Measurements from ENCODE around the gene PPIA.
"Not testable (repeated sequence)": the region's sequence is repeated elsewhere in the genome, so short reads cannot be mapped to it uniquely, and the experiment has no call there.

Gene PPIA

DNA sequence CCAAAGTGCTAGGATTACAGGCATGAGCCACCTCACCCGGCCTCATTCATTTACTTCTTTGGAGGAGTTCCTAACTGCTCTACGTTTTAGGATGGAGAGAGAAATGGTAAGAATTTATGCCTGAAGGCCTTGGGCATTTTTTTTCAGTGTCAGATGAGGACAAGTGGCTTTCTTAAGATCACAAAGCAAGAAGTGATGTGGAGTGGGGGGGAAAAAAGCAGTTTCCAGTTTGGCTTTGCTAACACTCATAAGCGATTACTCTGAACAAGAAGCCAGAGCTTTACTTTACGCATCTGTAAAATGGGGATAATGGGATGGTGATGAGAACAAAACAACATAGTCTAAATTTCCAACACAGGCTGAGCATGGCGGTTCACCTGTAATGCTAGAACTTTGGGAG, 2.6 kb upstream of the PPIA start:
- Histone ChIP-seq H3K27ac (ENCODE audit: low read depth, low read length) (no peak overlapping the region), H3K27me3 (ENCODE audit: insufficient read depth, low read length) (no peaks in the 10 kb centered on the region), H3K9me3 (ENCODE audit: insufficient read depth, low read depth, low read length) (no peaks in the 10 kb centered on the region), H3K9ac (ENCODE audit: low read depth, low read length) (no peak overlapping the region), H3K4me3 (ENCODE audit: low read length) (no peak overlapping the region), H3K36me3 (ENCODE audit: insufficient read depth, low read length) (peaks cover 15% of the 10 kb centered on the region), H3K4me1 (ENCODE audit: insufficient read depth, low read length) (peaks cover 5% of the 10 kb centered on the region)
- 88% methylated on average over 4 of the region's 5 CpGs for WGBS

DNA sequence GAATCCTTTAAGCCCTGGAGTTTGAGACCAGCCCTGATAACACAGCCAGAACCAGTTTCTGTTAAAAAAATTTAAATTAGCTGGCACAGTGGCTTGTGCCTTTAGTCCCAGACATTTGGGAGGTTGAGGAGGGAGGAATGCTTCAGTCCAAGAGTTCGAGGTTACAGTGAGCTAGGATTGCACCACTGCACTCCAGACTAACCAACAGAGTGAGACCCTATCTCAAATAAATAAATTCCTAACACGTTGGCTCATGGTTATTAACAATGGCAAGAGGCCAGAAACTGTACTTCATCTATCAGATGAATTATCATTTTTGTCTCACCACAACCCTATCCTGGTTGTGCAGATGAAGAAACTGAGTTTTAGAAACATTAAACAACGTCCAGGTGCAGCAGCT, 2.1 kb upstream of the PPIA start:
- 90% methylated on average over 3 of the region's 3 CpGs for WGBS
- no peak overlapping the region for H3K27ac ChIP-seq (ENCODE audit: low read depth, low read length)

DNA sequence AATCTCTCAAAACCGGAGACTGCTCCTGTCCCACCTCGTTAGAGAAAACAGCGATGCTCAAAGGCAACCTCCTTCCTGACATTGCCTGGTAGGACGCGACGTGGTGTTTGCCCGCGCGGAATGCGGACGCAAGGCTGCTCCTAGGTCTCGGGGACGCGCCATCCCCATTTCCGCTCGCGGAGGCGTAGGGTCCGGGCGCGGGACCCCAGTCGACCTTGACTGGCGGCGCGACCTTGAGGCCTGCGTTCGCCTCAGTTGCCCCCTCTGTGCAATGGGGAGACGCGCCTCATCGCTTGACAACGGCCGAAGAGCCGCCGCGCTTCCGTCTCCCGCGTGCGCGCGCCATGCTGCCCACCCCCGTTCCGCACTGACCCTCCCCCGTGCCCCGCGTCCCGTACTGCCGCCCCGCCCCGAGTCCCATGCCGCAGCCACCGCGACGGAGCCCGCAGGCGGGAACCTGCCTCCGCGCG, 412 bp upstream of the PPIA start:
- H3K36me3 ChIP-seq (ENCODE audit: insufficient read depth, low read length): peaks cover 35% of the 10 kb centered on the region
- H3K9me3 ChIP-seq (ENCODE audit: insufficient read depth, low read depth, low read length): no peaks in the 10 kb centered on the region
- no peaks in the 10 kb centered on the region for H3K27me3 ChIP-seq (ENCODE audit: insufficient read depth, low read length)
- H3K9ac ChIP-seq (ENCODE audit: low read depth, low read length): peak overlapping the region; percentile 83
- peak overlapping the region; percentile 94 for H3K27ac ChIP-seq (ENCODE audit: low read depth, low read length)
- H3K4me1 ChIP-seq (ENCODE audit: insufficient read depth, low read length): peaks cover 6% of the 10 kb centered on the region
- peak overlapping the region; percentile 94 for H3K4me3 ChIP-seq (ENCODE audit: low read length)
- WGBS: under 1% methylated on average over 59 of the region's 59 CpGs

More for the DNA sequence above, 2.1 kb upstream of the PPIA start:
- H3K9me3 ChIP-seq (ENCODE audit: insufficient read depth, low read depth, low read length): no peaks in the 10 kb centered on the region
- H3K4me1 ChIP-seq (ENCODE audit: insufficient read depth, low read length): peaks cover 6% of the 10 kb centered on the region
- no peak overlapping the region for H3K9ac ChIP-seq (ENCODE audit: low read depth, low read length)
- H3K27me3 ChIP-seq (ENCODE audit: insufficient read depth, low read length): no peaks in the 10 kb centered on the region
- no peak overlapping the region for H3K4me3 ChIP-seq (ENCODE audit: low read length)
- H3K36me3 ChIP-seq (ENCODE audit: insufficient read depth, low read length): peaks cover 19% of the 10 kb centered on the region

DNA sequence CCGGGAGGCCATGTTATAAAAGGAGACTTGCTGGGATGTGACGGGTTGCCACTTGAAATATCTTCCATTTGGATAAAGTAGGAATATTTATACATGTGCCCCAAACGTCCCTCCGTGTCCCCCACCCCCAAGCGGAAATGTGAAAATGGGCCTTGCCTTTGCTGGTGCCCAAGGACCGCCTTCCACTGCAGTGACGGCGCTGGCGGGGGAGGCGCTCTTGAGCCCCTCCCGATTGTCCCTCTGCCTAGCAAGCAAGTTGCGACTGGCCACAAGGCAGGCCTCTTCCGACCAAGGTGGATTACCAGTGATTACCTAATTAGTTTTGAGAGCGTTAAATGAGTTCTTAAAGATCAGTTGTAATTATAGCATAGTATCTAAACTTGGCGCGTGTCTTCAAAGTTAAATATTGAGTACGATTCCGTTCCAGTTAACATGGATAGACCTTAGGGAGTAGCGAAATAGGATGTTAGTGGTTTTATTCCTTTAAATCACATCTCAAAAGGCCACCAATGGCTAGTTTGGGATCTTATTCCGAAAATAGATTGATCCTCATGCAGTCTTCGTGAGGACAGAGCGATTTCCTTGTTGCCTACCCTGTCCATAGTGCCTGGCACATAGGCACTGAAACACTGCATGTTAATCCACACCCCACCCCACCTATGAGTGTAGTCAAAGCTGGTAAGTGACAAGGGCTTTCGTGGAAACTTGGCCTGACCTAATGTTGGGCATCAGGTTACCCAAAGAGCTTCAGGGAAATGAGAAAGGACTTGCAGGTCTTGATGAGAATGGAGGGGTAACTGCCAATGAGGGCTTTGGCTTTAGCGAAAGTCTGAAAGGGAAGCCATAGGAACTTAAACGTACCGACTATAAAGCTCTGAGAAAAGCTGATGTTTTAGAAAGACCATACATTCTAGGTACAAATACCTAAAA, 1.1 kb downstream of the PPIA start:
- Histone ChIP-seq H3K36me3 (ENCODE audit: insufficient read depth, low read length) (peaks cover 50% of the 10 kb centered on the region), H3K27ac (ENCODE audit: low read depth, low read length) (peak overlapping the region; percentile 94), H3K27me3 (ENCODE audit: insufficient read depth, low read length) (no peaks in the 10 kb centered on the region), H3K4me1 (ENCODE audit: insufficient read depth, low read length) (peaks cover 6% of the 10 kb centered on the region), H3K9me3 (ENCODE audit: insufficient read depth, low read depth, low read length) (no peaks in the 10 kb centered on the region), H3K4me3 (ENCODE audit: low read length) (peak overlapping the region; percentile 94), H3K9ac (ENCODE audit: low read depth, low read length) (peak overlapping the region; percentile 100)
- 3% methylated on average over 26 of the region's 26 CpGs for WGBS

DNA sequence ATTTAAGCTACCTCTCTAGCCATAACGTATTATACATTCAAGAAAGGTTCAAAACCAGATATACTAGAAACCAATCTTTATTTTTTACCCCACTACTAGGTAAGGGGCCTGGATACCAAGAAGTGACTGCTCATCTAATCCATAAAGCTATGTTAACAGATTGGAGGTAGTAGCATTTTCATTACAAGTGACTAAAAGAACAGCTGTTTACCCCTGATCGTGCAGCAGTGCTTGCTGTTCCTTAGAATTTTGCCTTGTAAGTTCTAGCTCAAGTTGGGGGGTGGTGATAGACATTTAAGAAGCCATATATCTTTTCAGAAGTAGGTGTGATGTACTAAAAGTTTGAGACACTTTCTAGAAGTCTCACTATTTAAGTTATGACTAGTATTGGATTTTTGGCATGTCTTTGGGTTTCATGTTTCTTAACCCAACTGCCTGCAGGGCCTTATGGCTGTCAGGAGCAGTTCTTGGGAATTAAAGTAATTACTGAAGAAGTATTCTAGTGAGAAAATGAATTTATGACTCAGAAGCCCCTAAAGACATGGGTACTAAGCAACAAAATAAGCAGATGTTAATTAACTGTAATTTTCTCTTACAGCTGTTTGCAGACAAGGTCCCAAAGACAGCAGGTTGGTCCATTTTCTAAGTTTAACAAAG, 2.3 kb downstream of the PPIA start:
- Histone ChIP-seq H3K27ac (ENCODE audit: low read depth, low read length) (peak overlapping the region; percentile 53), H3K4me1 (ENCODE audit: insufficient read depth, low read length) (peaks cover 6% of the 10 kb centered on the region), H3K9ac (ENCODE audit: low read depth, low read length) (peak overlapping the region; percentile 100), H3K9me3 (ENCODE audit: insufficient read depth, low read depth, low read length) (no peaks in the 10 kb centered on the region), H3K4me3 (ENCODE audit: low read length) (peak overlapping the region; percentile 94), H3K36me3 (ENCODE audit: insufficient read depth, low read length) (peaks cover 62% of the 10 kb centered on the region), H3K27me3 (ENCODE audit: insufficient read depth, low read length) (no peaks in the 10 kb centered on the region)
- 74% methylated on average over 2 of the region's 2 CpGs for WGBS

DNA sequence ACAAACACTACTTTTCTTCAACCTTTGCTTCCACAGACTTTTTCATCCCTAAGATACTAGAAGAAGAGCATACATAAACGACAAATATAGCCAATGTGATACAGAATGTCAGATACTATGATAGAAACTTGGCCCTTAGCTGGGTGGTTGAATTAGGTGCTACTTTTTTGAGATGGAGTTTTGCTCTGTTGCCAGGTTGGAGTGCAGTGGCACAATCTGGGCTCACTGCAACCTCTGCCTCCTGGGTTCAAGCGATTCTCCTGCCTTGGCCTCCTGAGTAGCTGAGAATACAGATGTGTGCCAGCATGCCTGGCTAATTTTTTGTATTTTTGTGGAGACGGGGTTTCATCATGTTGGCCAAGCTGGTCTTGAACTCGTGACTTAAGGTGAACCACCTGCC, 3.5 kb downstream of the PPIA start:
- Histone ChIP-seq H3K9me3 (ENCODE audit: insufficient read depth, low read depth, low read length) (no peaks in the 10 kb centered on the region), H3K27ac (ENCODE audit: low read depth, low read length) (no peak overlapping the region), H3K27me3 (ENCODE audit: insufficient read depth, low read length) (no peaks in the 10 kb centered on the region), H3K4me1 (ENCODE audit: insufficient read depth, low read length) (peaks cover 6% of the 10 kb centered on the region), H3K36me3 (ENCODE audit: insufficient read depth, low read length) (peaks cover 66% of the 10 kb centered on the region), H3K4me3 (ENCODE audit: low read length) (no peak overlapping the region), H3K9ac (ENCODE audit: low read depth, low read length) (no peak overlapping the region)
- WGBS: 73% methylated on average over 4 of the region's 4 CpGs

DNA sequence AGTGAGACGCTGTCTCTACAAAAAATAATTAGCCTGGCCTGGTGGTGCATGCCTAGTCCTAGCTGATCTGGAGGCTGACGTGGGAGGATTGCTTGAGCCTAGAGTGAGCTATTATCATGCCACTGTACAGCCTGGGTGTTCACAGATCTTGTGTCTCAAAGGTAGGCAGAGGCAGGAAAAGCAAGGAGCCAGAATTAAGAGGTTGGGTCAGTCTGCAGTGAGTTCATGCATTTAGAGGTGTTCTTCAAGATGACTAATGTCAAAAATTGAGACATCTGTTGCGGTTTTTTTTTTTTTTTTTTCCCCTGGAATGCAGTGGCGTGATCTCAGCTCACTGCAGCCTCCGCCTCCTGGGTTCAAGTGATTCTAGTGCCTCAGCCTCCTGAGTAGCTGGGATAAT, 5.4 kb downstream of the PPIA start:
- no peak overlapping the region for H3K4me3 ChIP-seq (ENCODE audit: low read length)
- 96% methylated on average over 5 of the region's 5 CpGs for WGBS
- no peak overlapping the region for H3K27ac ChIP-seq (ENCODE audit: low read depth, low read length)
- no peak overlapping the region for H3K9ac ChIP-seq (ENCODE audit: low read depth, low read length)
- peaks cover 66% of the 10 kb centered on the region for H3K36me3 ChIP-seq (ENCODE audit: insufficient read depth, low read length)
- H3K27me3 ChIP-seq (ENCODE audit: insufficient read depth, low read length): no peaks in the 10 kb centered on the region
- H3K9me3 ChIP-seq (ENCODE audit: insufficient read depth, low read depth, low read length): no peaks in the 10 kb centered on the region
- peaks cover 6% of the 10 kb centered on the region for H3K4me1 ChIP-seq (ENCODE audit: insufficient read depth, low read length)

DNA sequence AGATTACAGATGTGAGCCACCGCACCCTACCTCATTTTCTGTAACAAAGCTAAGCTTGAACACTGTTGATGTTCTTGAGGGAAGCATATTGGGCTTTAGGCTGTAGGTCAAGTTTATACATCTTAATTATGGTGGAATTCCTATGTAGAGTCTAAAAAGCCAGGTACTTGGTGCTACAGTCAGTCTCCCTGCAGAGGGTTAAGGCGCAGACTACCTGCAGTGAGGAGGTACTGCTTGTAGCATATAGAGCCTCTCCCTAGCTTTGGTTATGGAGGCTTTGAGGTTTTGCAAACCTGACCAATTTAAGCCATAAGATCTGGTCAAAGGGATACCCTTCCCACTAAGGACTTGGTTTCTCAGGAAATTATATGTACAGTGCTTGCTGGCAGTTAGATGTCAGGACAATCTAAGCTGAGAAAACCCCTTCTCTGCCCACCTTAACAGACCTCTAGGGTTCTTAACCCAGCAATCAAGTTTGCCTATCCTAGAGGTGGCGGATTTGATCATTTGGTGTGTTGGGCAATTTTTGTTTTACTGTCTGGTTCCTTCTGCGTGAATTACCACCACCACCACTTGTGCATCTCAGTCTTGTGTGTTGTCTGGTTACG, 6.0 kb downstream of the PPIA start:
- Histone ChIP-seq H3K9ac (ENCODE audit: low read depth, low read length) (no peak overlapping the region), H3K9me3 (ENCODE audit: insufficient read depth, low read depth, low read length) (no peaks in the 10 kb centered on the region), H3K36me3 (ENCODE audit: insufficient read depth, low read length) (peaks cover 64% of the 10 kb centered on the region), H3K27me3 (ENCODE audit: insufficient read depth, low read length) (no peaks in the 10 kb centered on the region), H3K4me3 (ENCODE audit: low read length) (no peak overlapping the region), H3K4me1 (ENCODE audit: insufficient read depth, low read length) (peaks cover 6% of the 10 kb centered on the region), H3K27ac (ENCODE audit: low read depth, low read length) (no peak overlapping the region; the same call in 1 of the 2 replicates)
- 94% methylated on average over 4 of the region's 5 CpGs for WGBS

DNA sequence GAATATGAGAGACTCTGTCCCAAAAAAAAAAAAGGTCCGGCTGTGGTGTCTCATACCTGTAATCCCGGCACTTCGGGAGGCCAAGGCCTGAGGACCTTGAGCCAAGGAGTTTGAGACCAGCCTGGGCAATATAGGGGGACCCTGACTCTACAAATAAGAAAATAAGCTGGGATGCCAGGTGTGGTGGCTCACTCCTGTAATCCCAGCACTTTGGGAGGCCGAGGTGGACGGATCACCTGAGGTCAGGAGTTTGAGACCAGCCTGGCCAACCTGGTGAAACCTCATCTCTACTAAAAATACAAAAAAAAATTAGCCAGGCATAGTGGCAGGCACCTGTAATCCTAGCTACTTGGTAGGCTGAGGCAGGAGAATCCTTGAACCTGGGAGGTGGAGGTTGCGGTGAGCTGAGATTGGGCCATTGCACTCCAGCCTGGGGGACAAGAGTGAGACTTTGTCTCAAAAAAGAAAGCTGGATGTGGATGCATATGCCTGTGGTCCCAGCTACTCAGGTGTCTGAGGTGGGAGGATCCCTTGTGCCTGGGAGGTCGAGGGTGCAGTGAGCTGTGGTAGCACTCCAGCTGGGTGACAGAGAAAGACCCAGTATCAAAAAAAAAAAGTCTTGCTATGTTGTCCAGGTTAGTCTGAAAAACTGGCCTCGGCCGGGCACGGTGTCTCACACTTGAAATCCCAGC, 7.5 kb downstream of the PPIA start:
- H3K9me3 ChIP-seq (ENCODE audit: insufficient read depth, low read depth, low read length); H3K9ac ChIP-seq (ENCODE audit: low read depth, low read length); H3K4me1 ChIP-seq (ENCODE audit: insufficient read depth, low read length); H3K4me3 ChIP-seq (ENCODE audit: low read length); H3K27me3 ChIP-seq (ENCODE audit: insufficient read depth, low read length): not testable (repeated sequence)
- peaks cover 50% of the 10 kb centered on the region for H3K36me3 ChIP-seq (ENCODE audit: insufficient read depth, low read length)
- H3K27ac ChIP-seq (ENCODE audit: low read depth, low read length): 0 out of 2 replicates have a peak overlapping the region, but pooled peaks have one; percentile 18
- 92% methylated on average over 10 of the region's 10 CpGs for WGBS

DNA sequence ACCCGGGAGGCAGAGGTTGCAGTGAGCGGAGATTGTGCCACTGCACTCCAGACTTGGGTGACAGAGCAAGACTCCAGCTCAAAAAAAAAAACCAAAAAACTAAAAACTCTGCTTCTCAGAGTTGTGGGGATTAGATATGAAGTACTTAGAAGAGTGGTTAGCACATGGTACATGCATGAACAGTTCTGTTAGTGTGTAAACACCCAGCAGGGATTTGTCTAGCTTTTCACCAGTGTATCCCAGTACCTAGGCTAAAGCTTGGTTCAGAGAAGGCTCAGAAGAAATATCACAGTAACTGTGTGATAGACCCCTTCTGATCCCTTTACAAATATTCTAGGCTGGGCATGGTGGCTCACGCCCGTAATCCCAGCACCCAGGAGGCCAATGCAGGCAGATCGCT, 9.5 kb downstream of the PPIA start:
- Histone ChIP-seq H3K36me3 (ENCODE audit: insufficient read depth, low read length) (peaks cover 32% of the 10 kb centered on the region), H3K27ac (ENCODE audit: low read depth, low read length) (no peak overlapping the region), H3K9ac (ENCODE audit: low read depth, low read length) (no peak overlapping the region), H3K4me3 (ENCODE audit: low read length) (no peak overlapping the region), H3K9me3 (ENCODE audit: insufficient read depth, low read depth, low read length) (no peaks in the 10 kb centered on the region), H3K4me1 (ENCODE audit: insufficient read depth, low read length) (no peaks in the 10 kb centered on the region), H3K27me3 (ENCODE audit: insufficient read depth, low read length) (no peaks in the 10 kb centered on the region)
- 91% methylated on average over 5 of the region's 5 CpGs for WGBS

All from HUES64 (cell line).